Measurements from ENCODE around the gene MAP4K4. TPM values are rescaled to one million over a fixed set of nuclear protein-coding genes. Genes with fewer than 3 reads are reported as not detected.

MAP4K4 gene
- total RNA-seq, 4 donors from 2014 or later: 40.0 to 85.5 (median 59.5) TPM

DNA sequence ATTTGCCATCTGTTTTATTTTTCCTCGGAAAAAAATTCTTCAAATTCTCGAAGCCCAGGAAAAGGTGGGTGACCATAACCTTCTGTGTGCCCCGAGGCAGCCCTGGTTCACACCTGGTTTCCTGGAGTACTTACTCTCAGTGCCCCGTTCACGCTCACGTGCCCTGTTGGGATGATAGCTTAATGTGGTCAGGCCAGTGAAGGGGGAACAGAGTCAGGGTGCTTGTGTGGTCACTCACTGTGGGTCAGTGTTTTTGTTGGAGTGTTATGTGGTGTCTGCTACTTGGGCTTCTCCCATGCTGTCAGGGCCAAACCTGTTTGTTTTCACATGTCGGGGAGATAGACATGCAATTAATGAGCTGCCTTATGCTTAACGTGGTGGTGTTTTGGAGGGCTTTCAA is 78.1 kb downstream of the MAP4K4 start:
- in situ Hi-C loops (cut with MboI; ENCODE audit: low sequenced_read_pairs in 4 of 4) (no loop called here), intact Hi-C loops (cut with DNase I; ENCODE audit: low total_unique reads) (no loop called here)
- H3K36me3 ChIP-seq: no peaks in the 10 kb centered on the region
- DNase-seq (no peak), ATAC-seq (no peak)
- no peaks in the 10 kb centered on the region for H3K27me3 ChIP-seq
- no peak overlapping the region for H3K4me3 ChIP-seq
- peaks cover 58 to 68% of the 10 kb centered on the region in 2 donors for H3K4me1 ChIP-seq
- no peak for TF ChIP-seq POLR2A (IDR thresholded peaks at IDR 0.05)
- TF ChIP-seq, protein P1, sequence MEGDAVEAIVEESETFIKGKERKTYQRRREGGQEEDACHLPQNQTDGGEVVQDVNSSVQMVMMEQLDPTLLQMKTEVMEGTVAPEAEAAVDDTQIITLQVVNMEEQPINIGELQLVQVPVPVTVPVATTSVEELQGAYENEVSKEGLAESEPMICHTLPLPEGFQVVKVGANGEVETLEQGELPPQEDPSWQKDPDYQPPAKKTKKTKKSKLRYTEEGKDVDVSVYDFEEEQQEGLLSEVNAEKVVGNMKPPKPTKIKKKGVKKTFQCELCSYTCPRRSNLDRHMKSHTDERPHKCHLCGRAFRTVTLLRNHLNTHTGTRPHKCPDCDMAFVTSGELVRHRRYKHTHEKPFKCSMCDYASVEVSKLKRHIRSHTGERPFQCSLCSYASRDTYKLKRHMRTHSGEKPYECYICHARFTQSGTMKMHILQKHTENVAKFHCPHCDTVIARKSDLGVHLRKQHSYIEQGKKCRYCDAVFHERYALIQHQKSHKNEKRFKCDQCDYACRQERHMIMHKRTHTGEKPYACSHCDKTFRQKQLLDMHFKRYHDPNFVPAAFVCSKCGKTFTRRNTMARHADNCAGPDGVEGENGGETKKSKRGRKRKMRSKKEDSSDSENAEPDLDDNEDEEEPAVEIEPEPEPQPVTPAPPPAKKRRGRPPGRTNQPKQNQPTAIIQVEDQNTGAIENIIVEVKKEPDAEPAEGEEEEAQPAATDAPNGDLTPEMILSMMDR (IDR thresholded peaks at IDR 0.05 in 4 of 5, conservative IDR thresholded peaks at IDR 0.05 in 1 of 5): no peak
- no peak overlapping the region for H3K27ac ChIP-seq
- H3K9me3 ChIP-seq: no peaks in the 10 kb centered on the region

DNA sequence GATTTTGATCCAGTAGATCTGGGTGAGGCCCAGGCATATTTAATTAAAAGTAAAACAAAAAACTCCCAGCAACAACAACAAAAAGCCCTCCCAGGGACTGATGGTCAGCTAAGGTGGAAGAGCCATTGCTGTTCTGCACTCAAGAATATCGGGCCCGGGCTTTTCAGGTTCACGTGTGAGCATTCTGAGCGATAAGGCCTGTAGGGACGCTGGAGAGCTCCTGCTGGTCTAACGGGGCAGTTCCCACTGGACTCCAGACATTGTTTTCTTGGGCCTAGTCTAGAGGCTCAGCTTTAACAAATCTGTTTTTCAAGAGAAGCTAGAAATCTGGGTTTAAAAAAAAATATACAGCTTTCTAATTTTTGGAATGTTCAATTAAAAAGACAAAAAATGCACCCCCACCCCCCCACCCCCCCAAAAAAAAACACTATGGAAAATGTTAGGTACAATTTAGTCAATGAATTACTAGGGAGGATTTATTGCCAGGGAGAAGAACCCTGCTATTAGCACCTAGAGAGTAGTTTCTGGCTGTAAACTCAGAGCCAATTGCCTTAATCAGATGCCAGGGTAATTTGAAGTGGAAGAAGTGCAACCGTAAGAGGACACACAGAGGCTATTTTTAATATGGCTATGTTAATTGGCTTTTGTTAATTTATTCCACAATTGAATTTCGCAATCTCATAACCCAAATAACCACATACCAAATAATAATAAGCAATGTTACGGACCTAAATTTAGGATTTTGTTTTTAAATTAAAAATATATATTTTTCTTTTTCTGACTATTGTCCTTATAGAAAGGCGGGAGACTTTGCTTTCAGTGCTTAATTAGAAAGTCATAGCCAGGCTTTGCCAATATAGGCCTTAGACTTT is 78.9 kb downstream of the MAP4K4 start:
- H3K27me3 ChIP-seq: no peaks in the 10 kb centered on the region
- in situ Hi-C loops (cut with MboI; ENCODE audit: low sequenced_read_pairs in 4 of 4) (no loop called here), intact Hi-C loops (cut with DNase I; ENCODE audit: low total_unique reads) (no loop called here)
- no peak overlapping the region for H3K4me3 ChIP-seq
- TF ChIP-seq, protein P1 (IDR thresholded peaks at IDR 0.05 in 4 of 5, conservative IDR thresholded peaks at IDR 0.05 in 1 of 5): no peak
- no peak for TF ChIP-seq POLR2A (IDR thresholded peaks at IDR 0.05)
- no peaks in the 10 kb centered on the region for H3K9me3 ChIP-seq
- no peak for DNase-seq
- H3K27ac ChIP-seq: no peak overlapping the region
- no peak for ATAC-seq
- H3K36me3 ChIP-seq: no peaks in the 10 kb centered on the region
- H3K4me1 ChIP-seq: peaks cover 58 to 68% of the 10 kb centered on the region in 2 donors

DNA sequence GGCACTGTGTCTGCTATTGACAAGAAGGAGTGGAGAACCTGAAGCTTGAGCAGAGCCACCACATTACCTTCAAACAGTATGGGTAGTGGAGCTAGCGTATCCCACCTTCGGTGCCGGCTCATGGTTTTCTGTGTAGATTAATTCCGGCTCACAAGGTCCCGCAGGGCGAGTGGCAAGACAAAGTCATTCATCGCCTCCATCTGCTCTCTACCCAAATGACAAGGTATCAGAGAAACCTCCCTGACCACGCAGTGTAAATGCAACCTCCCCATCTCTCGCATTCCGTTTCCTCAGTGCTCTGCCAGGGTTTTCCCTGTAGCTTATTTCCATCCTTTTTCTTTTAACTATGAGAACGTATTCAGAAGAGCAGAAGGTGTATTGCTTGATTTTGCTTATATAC is 79.8 kb downstream of the MAP4K4 start:
- intact Hi-C loops (cut with DNase I; ENCODE audit: low total_unique reads): no loop called here
- Histone ChIP-seq H3K36me3 (no peaks in the 10 kb centered on the region), H3K4me1 (peaks cover 60 to 63% of the 10 kb centered on the region in 2 donors), H3K27ac (no peak overlapping the region), H3K9me3 (no peaks in the 10 kb centered on the region), H3K27me3 (no peaks in the 10 kb centered on the region), H3K4me3 (no peak overlapping the region)
- TF ChIP-seq, protein P1 (IDR thresholded peaks at IDR 0.05 in 4 of 5, conservative IDR thresholded peaks at IDR 0.05 in 1 of 5): no peak
- no peak for TF ChIP-seq POLR2A (IDR thresholded peaks at IDR 0.05)
- DNase-seq (no peak), ATAC-seq (no peak)
- in situ Hi-C loops (cut with MboI; ENCODE audit: low sequenced_read_pairs in 4 of 4): no loop called here

- Histone ChIP-seq H3K27me3 (no peaks in the 10 kb centered on the region), H3K4me1 (peaks cover 61 to 63% of the 10 kb centered on the region in 2 donors), H3K9me3 (no peaks in the 10 kb centered on the region), H3K36me3 (no peaks in the 10 kb centered on the region), H3K27ac (no peak overlapping the region), H3K4me3 (no peak overlapping the region)
- intact Hi-C loops (cut with DNase I; ENCODE audit: low total_unique reads): no loop called here
- ATAC-seq: no peak
- no peak for DNase-seq
- TF ChIP-seq, protein P1 (IDR thresholded peaks at IDR 0.05 in 4 of 5, conservative IDR thresholded peaks at IDR 0.05 in 1 of 5): no peak
- no peak for TF ChIP-seq POLR2A (IDR thresholded peaks at IDR 0.05)
- in situ Hi-C loops (cut with MboI; ENCODE audit: low sequenced_read_pairs in 4 of 4): no loop called here
Measured at GRCh38 chr2:101778102-101778501, 80.6 kb downstream of the MAP4K4 start.
